H1 (cell line): ENCODE data around the gene WDR59. TPM values are rescaled to one million over a fixed set of nuclear protein-coding genes. Genes with fewer than 3 reads are reported as not detected.

Experiments
- CTCF ChIA-PET: fragments of 300-600 bp; sonication (Branson Sonifier 250); formaldehyde crosslinking; loops from one replicate; lab custom pipeline; 2021; ENCODE audit not compliant: partially characterized antibody; lab: Charles Lee
- POLR2A ChIA-PET: fragments of 300-600 bp; sonication (Branson Sonifier 250); formaldehyde crosslinking; loops from one replicate; lab custom pipeline; 2021; ENCODE audit warnings: inconsistent platforms; ENCODE audit not compliant: partially characterized antibody; lab: Charles Lee
- DNase-seq, 2 experiments: peaks; one replicate each; pipeline versions ENCODE4 v3.0.0 to v3.0.0-alpha.2; 2010 to 2022; ENCODE audit warnings: low spot score in 2 of 2, low read depth in 1 of 2, mixed read lengths in 1 of 2
- FAIRE-seq: peaks from 2 replicates; lab custom pipeline; 2011; peaks lifted over from hg19 to GRCh38; lab: Jason Lieb, UNC
- H2AFZ ChIP-seq: 2 replicates; pipeline ENCODE4 v1.8.1; 2012; ENCODE audit warnings: low read length, inconsistent platforms
- H2AK5ac ChIP-seq: 2 replicates; pipeline ENCODE4 v1.6.1; 2013; ENCODE audit warnings: low read depth, low read length
- H2BK120ac ChIP-seq: replicated peaks from 2 replicates; pipeline ENCODE3; 2013; ENCODE audit warnings: low read depth, low read length, inconsistent platforms
- H2BK12ac ChIP-seq: 2 replicates; pipeline ENCODE4 v1.6.1; 2013; ENCODE audit warnings: low read depth, low read length
- H2BK15ac ChIP-seq: 2 replicates; pipeline ENCODE4 v1.6.1; 2013; ENCODE audit warnings: low read length
- H2BK20ac ChIP-seq: 2 replicates; pipeline ENCODE4 v1.6.1; 2013; ENCODE audit warnings: low read length
- H2BK5ac ChIP-seq: 2 replicates; pipeline ENCODE4 v1.6.1; 2013; ENCODE audit warnings: low read depth, low read length
- H3K14ac ChIP-seq: 2 replicates; pipeline ENCODE4 v1.6.1; 2013; ENCODE audit warnings: inconsistent platforms; ENCODE audit not compliant: insufficient read length
- H3K18ac ChIP-seq: 2 replicates; pipeline ENCODE4 v1.6.1; 2013; ENCODE audit warnings: low read length; ENCODE audit errors: extremely low read depth
- H3K23ac ChIP-seq: 2 replicates; pipeline ENCODE4 v1.6.1; 2013; ENCODE audit warnings: inconsistent platforms; ENCODE audit not compliant: insufficient read length
- H3K23me2 ChIP-seq: 2 replicates; pipeline ENCODE4 v1.6.1; 2013; ENCODE audit warnings: low read depth, low read length
- H3K27ac ChIP-seq: 2 replicates; pipeline ENCODE4 v1.6.1; 2011; ENCODE audit warnings: low read depth, low read length, inconsistent platforms
- H3K27me3 ChIP-seq, 4 experiments: replicated peaks in 1 of 4; 1 replicate in 1 of 4; 2 replicates in 3 of 4; pipeline versions ENCODE4 v1.6.1 to v1.8.1; 2011 to 2013; ENCODE audit warnings: low read length in 3 of 4, mild to moderate bottlenecking in 3 of 4, inconsistent platforms in 2 of 4, mixed read lengths in 2 of 4, moderate library complexity in 1 of 4; ENCODE audit not compliant: control insufficient read depth in 3 of 4, insufficient read depth in 3 of 4; ENCODE audit errors: extremely low read depth in 1 of 4
- H3K36me3 ChIP-seq, 4 experiments: 2 replicates each; pipeline versions ENCODE4 v1.6.1 to v1.8.1; 2011 to 2013; ENCODE audit warnings: mild to moderate bottlenecking in 4 of 4, low read length in 3 of 4, moderate library complexity in 2 of 4, control low read depth in 1 of 4, inconsistent platforms in 1 of 4; ENCODE audit not compliant: insufficient read depth in 4 of 4, control insufficient read depth in 2 of 4
- H3K4ac ChIP-seq: replicated peaks from 2 replicates; pipeline ENCODE3; 2013; ENCODE audit warnings: low read length, low read depth, mixed read lengths, inconsistent platforms; ENCODE audit not compliant: insufficient read length
- H3K4me1 ChIP-seq, 4 experiments: replicated peaks in 1 of 4; 1 replicate in 1 of 4; 2 replicates in 3 of 4; pipeline versions ENCODE4 v1.6.1 to v1.8.1; 2011 to 2013; ENCODE audit warnings: low read length in 3 of 4, inconsistent platforms in 2 of 4, mixed read lengths in 1 of 4; ENCODE audit not compliant: insufficient read depth in 4 of 4, control insufficient read depth in 3 of 4
- H3K4me2 ChIP-seq, 2 experiments: 2 replicates each; pipeline versions ENCODE4 v1.6.1 to v1.8.1; 2011 to 2013; ENCODE audit warnings: low read depth in 2 of 2, low read length in 2 of 2, control low read depth in 1 of 2, inconsistent platforms in 1 of 2, mild to moderate bottlenecking in 1 of 2; ENCODE audit not compliant: insufficient read depth in 1 of 2
- H3K4me3 ChIP-seq, 4 experiments: fragments of 200-600, 300-600 bp in 1 of 4; sonication (generic), shearing (Covaris generic), sonication (Bioruptor Twin) in 1 of 4; 2 replicates each; pipeline versions ENCODE4 v1.5.1 to v1.8.1; 2011 to 2016; ENCODE audit warnings: low read length in 4 of 4, low read depth in 3 of 4, control low read depth in 2 of 4, inconsistent platforms in 2 of 4, mild to moderate bottlenecking in 2 of 4, mixed read lengths in 1 of 4, moderate library complexity in 1 of 4; ENCODE audit not compliant: insufficient read depth in 2 of 4; ENCODE audit errors: extremely low read depth in 1 of 4
- H3K56ac ChIP-seq: replicated peaks from 2 replicates; pipeline ENCODE3; 2013; ENCODE audit warnings: low read depth, mild to moderate bottlenecking, mixed read lengths, low read length, inconsistent platforms; ENCODE audit not compliant: insufficient read length
- H3K79me1 ChIP-seq: 2 replicates; pipeline ENCODE4 v1.6.1; 2013; ENCODE audit warnings: low read depth, low read length, control low read depth
- H3K79me2 ChIP-seq, 2 experiments: 2 replicates each; pipeline versions ENCODE4 v1.6.1 to v1.8.1; 2012 to 2013; ENCODE audit warnings: low read length in 2 of 2, mild to moderate bottlenecking in 2 of 2, inconsistent platforms in 1 of 2; ENCODE audit not compliant: insufficient read depth in 2 of 2, control insufficient read depth in 1 of 2
- H3K9ac ChIP-seq, 4 experiments: replicated peaks in 1 of 4; 1 replicate in 1 of 4; 2 replicates in 3 of 4; pipeline versions ENCODE4 v1.6.1 to v1.8.1; 2011 to 2013; ENCODE audit warnings: low read depth in 3 of 4, low read length in 3 of 4, control low read depth in 2 of 4, mild to moderate bottlenecking in 2 of 4, moderate library complexity in 2 of 4, inconsistent platforms in 1 of 4; ENCODE audit errors: extremely low read depth in 1 of 4
- H3K9me3 ChIP-seq, 2 experiments: 2 replicates each; pipeline versions ENCODE4 v1.6.1 to v1.8.1; 2012 to 2013; ENCODE audit warnings: mild to moderate bottlenecking in 2 of 2, moderate library complexity in 2 of 2, control low read depth in 1 of 2, inconsistent platforms in 1 of 2, low read depth in 1 of 2, low read length in 1 of 2, mixed read lengths in 1 of 2; ENCODE audit not compliant: insufficient read depth in 2 of 2
- H4K20me1 ChIP-seq, 2 experiments: replicated peaks in 1 of 2; 2 replicates each; pipeline versions ENCODE3 to v1.8.1; 2011 to 2013; ENCODE audit warnings: inconsistent platforms in 2 of 2, low read length in 2 of 2, mild to moderate bottlenecking in 1 of 2; ENCODE audit not compliant: insufficient read depth in 2 of 2, control insufficient read depth in 1 of 2
- H4K5ac ChIP-seq: 2 replicates; pipeline ENCODE4 v1.6.1; 2013; ENCODE audit warnings: low read length, low read depth, mixed read lengths, inconsistent platforms; ENCODE audit not compliant: insufficient read length
- H4K8ac ChIP-seq: 2 replicates; pipeline ENCODE4 v1.8.0; 2013; ENCODE audit warnings: mild to moderate bottlenecking, moderate library complexity, low read length, inconsistent platforms; ENCODE audit not compliant: insufficient read depth; ENCODE audit errors: extremely low read depth
- H4K91ac ChIP-seq: replicated peaks from 2 replicates; pipeline ENCODE3; 2013; ENCODE audit warnings: low read length, mixed read lengths, inconsistent platforms; ENCODE audit not compliant: insufficient read length
- BACH1 ChIP-seq: IDR thresholded peaks from 2 replicates; pipeline ENCODE4 v1.6.1; 2012; ENCODE audit warnings: low read length, improper control_type of control experiment
- NANOG ChIP-seq: IDR thresholded peaks from 2 replicates; pipeline ENCODE4 v1.6.1; 2011; ENCODE audit warnings: low read length, low read depth, mild to moderate bottlenecking, inconsistent platforms; ENCODE audit not compliant: insufficient read depth, poor library complexity, severe bottlenecking
- TAF7 ChIP-seq: optimal IDR thresholded peaks from 2 replicates; pipeline ENCODE3; 2011; ENCODE audit warnings: low read depth, mild to moderate bottlenecking, inconsistent platforms, low read length, moderate library complexity, borderline replicate concordance
- TCF12 ChIP-seq: IDR thresholded peaks from 2 replicates; pipeline ENCODE4 v1.6.1; 2011; ENCODE audit warnings: low read depth, mild to moderate bottlenecking, low read length
- WGBS, 2 experiments: shearing (Covaris generic) in 1 of 2; methylation state at CpG; one replicate each; pipeline versions ENCODE4 v1.1.6 to v1.1.7; 2013 to 2015; ENCODE audit warnings: low lambda C conversion rate in 2 of 2, mixed read lengths in 2 of 2, inconsistent platforms in 1 of 2, low coverage in 1 of 2, missing lambda C conversion rate in 1 of 2; ENCODE audit not compliant: insufficient replicate concordance in 2 of 2, insufficient coverage in 1 of 2, insufficient read length in 1 of 2; ENCODE audit errors: extremely low coverage in 1 of 2, missing lambda C conversion rate in 1 of 2; 5-methylcytosine and 5-hydroxymethylcytosine counted together
- polyA plus RNA-seq, 7 experiments: library from polyadenylated mRNA; depleted of rRNA in 3 of 7; stranded (reverse) in 5 of 7; unstranded in 2 of 7; fragments of >200 nt in 5 of 7; fragments of 200-250 nt in 2 of 7; gene quantifications; 1 replicate in 5 of 7; 2 replicates in 1 of 7; 4 replicates in 1 of 7; pipeline versions ENCODE4 v1.2.1 to v1.2.3, GENCODE V29; 2011 to 2013; ENCODE audit warnings: missing spikeins in 2 of 7, mixed read lengths in 2 of 7
- total RNA-seq: library from RNA; stranded (reverse); fragmentation: NEBNext Ultra II Directional; extraction: Animal tissue kit (Norgen Biotek cat#: 25700); gene quantifications from 2 replicates; pipeline ENCODE4 v1.2.1, GENCODE V29; 2021
- TF ChIP-seq, protein P1 (sequence below), 3 experiments: IDR thresholded peaks; 1 replicate in 2 of 3; 2 replicates in 1 of 3; pipeline versions ENCODE4 v1.5.1 to v1.6.1; 2011; ENCODE audit warnings: low read length in 3 of 3, mild to moderate bottlenecking in 3 of 3, inconsistent platforms in 2 of 3, low read depth in 1 of 3, moderate library complexity in 1 of 3; ENCODE audit not compliant: insufficient read depth in 1 of 3; ENCODE audit errors: control extremely low read depth in 1 of 3
- TF ChIP-seq, protein P2 (sequence below): IDR thresholded peaks from 2 replicates; pipeline ENCODE4 v1.6.1; 2012; ENCODE audit warnings: low read length, inconsistent platforms
- TF ChIP-seq, protein P3 (sequence below): IDR thresholded peaks from 2 replicates; pipeline ENCODE4 v1.6.1; 2011; ENCODE audit warnings: low read depth, mild to moderate bottlenecking, low read length; ENCODE audit not compliant: insufficient read depth

Gene WDR59
- total and polyA plus RNA-seq, 2 of the 8 experiments (the other 6 are each of a cell fraction or from before 2014, with no cell fraction given): 84.2 to 124 TPM

DNA sequence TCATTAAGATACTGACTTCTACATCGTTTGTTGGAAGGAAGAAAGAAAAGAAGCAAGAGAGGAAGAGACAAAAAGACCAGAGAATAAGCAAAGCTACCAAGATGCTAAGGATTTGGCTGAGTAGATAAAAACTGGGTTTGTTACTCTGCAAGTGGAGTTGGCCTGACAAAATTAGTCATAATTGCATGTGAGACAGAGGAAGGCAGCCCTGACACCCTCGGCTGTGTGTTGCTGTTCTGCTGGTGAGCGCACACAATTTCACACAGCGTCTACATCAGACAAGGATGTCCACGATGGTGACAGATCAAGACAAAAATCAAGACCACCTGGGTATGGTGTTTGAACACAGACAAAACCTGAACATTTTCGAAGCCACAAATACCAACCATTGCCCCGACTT, 134.9 kb downstream of the WDR59 start:
- H2BK15ac ChIP-seq: no peak overlapping the region
- TF ChIP-seq, protein P1, sequence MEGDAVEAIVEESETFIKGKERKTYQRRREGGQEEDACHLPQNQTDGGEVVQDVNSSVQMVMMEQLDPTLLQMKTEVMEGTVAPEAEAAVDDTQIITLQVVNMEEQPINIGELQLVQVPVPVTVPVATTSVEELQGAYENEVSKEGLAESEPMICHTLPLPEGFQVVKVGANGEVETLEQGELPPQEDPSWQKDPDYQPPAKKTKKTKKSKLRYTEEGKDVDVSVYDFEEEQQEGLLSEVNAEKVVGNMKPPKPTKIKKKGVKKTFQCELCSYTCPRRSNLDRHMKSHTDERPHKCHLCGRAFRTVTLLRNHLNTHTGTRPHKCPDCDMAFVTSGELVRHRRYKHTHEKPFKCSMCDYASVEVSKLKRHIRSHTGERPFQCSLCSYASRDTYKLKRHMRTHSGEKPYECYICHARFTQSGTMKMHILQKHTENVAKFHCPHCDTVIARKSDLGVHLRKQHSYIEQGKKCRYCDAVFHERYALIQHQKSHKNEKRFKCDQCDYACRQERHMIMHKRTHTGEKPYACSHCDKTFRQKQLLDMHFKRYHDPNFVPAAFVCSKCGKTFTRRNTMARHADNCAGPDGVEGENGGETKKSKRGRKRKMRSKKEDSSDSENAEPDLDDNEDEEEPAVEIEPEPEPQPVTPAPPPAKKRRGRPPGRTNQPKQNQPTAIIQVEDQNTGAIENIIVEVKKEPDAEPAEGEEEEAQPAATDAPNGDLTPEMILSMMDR (IDR thresholded peaks at IDR 0.05; ENCODE audit: control extremely low read depth in 1 of 3, insufficient read depth in 1 of 3, low read depth in 1 of 3, low read length in 3 of 3): no peak
- TF ChIP-seq TAF7 (no peak), BACH1 (no peak), NANOG (no peak), TCF12 (no peak)
- TF ChIP-seq, protein P2, sequence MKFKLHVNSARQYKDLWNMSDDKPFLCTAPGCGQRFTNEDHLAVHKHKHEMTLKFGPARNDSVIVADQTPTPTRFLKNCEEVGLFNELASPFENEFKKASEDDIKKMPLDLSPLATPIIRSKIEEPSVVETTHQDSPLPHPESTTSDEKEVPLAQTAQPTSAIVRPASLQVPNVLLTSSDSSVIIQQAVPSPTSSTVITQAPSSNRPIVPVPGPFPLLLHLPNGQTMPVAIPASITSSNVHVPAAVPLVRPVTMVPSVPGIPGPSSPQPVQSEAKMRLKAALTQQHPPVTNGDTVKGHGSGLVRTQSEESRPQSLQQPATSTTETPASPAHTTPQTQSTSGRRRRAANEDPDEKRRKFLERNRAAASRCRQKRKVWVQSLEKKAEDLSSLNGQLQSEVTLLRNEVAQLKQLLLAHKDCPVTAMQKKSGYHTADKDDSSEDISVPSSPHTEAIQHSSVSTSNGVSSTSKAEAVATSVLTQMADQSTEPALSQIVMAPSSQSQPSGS: no peak
- TF ChIP-seq, protein P3, sequence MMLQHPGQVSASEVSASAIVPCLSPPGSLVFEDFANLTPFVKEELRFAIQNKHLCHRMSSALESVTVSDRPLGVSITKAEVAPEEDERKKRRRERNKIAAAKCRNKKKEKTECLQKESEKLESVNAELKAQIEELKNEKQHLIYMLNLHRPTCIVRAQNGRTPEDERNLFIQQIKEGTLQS: no peak
- H2BK20ac ChIP-seq: no peak overlapping the region
- H2BK12ac ChIP-seq: no peak overlapping the region
- H3K18ac ChIP-seq: no peak overlapping the region
- H3K23ac ChIP-seq: no peak overlapping the region
- H3K79me1 ChIP-seq: no peaks in the 10 kb centered on the region; the same call in 1 of the 2 replicates
- no peaks in the 10 kb centered on the region for H4K20me1 ChIP-seq
- no peak overlapping the region for H3K4me2 ChIP-seq
- H2AK5ac ChIP-seq: no peak overlapping the region
- no peaks in the 10 kb centered on the region for H3K36me3 ChIP-seq
- H3K9ac ChIP-seq: no peak overlapping the region
- DNase-seq (no peak), FAIRE-seq (no peak)
- no peaks in the 10 kb centered on the region for H3K4me1 ChIP-seq
- no peak overlapping the region for H3K14ac ChIP-seq
- no peak overlapping the region for H2BK5ac ChIP-seq
- H4K8ac ChIP-seq: no peak overlapping the region
- no peaks in the 10 kb centered on the region for H3K23me2 ChIP-seq
- H3K27ac ChIP-seq: no peak overlapping the region
- WGBS, 2 experiments: 75% methylated on average over 7 of the region's 7 CpGs; no CpG with 5 or more reads in 1 of the 2 experiments
- no peak overlapping the region for H3K56ac ChIP-seq
- no peak overlapping the region for H4K91ac ChIP-seq
- H3K27me3 ChIP-seq: no peaks in the 10 kb centered on the region
- H3K9me3 ChIP-seq: no peaks in the 10 kb centered on the region
- CTCF ChIA-PET: interaction anchor here (2.0 kb wide), 1 partner anchor 12 kb away, joined by 11 read pairs; no protein-coding TSS in a partner anchor
- POLR2A ChIA-PET: no interaction called here
- no peaks in the 10 kb centered on the region for H3K79me2 ChIP-seq
- H4K5ac ChIP-seq: no peak overlapping the region
- no peak overlapping the region; the same call in 1 of the 2 replicates for H2AFZ ChIP-seq
- H2BK120ac ChIP-seq: no peak overlapping the region
- H3K4ac ChIP-seq: no peak overlapping the region
- no peak overlapping the region for H3K4me3 ChIP-seq
